CD4-positive, alpha-beta memory T cell (primary cell): ENCODE data around the gene TRIM31. TPM values are rescaled to one million over a fixed set of nuclear protein-coding genes. Genes with fewer than 3 reads are reported as not detected.
"Not testable (repeated sequence)": the region's sequence is repeated elsewhere in the genome, so short reads cannot be mapped to it uniquely, and the experiment has no call there.

Experiments
- CTCF ChIA-PET: fragments of 350-600 bp; sonication (Branson Sonifier 250); formaldehyde crosslinking; loops from one replicate; lab custom pipeline; 2021; ENCODE audit warnings: inconsistent platforms; ENCODE audit not compliant: partially characterized antibody; lab: Charles Lee
- POLR2A ChIA-PET: fragments of 350-600 bp; sonication (Branson Sonifier 250); formaldehyde crosslinking; loops from one replicate; lab custom pipeline; 2021; ENCODE audit not compliant: partially characterized antibody; lab: Charles Lee
- DNase-seq, 5 donors: peaks; one replicate each; pipeline versions ENCODE4 v3.0.0 to v3.0.0-alpha.2; 2020 to 2022; ENCODE audit warnings: mixed read lengths in 1 of 5
- H3K27ac ChIP-seq: one replicate; pipeline ENCODE4 v1.7.0; 2013; ENCODE audit warnings: low read depth, low read length
- H3K27me3 ChIP-seq: 2 replicates; pipeline ENCODE4 v1.7.0; 2013; ENCODE audit warnings: mild to moderate bottlenecking, low read length, moderate library complexity; ENCODE audit not compliant: insufficient read depth
- H3K36me3 ChIP-seq: 2 replicates; pipeline ENCODE4 v1.7.0; 2013; ENCODE audit warnings: mild to moderate bottlenecking, low read length, moderate library complexity; ENCODE audit not compliant: insufficient read depth
- H3K4me1 ChIP-seq: 2 replicates; pipeline ENCODE4 v1.7.0; 2013; ENCODE audit warnings: mild to moderate bottlenecking, low read length, moderate library complexity; ENCODE audit not compliant: insufficient read depth
- H3K4me3 ChIP-seq, 2 donors: one replicate each; pipeline ENCODE4 v1.7.0; 2013; ENCODE audit warnings: low read length in 2 of 2, mild to moderate bottlenecking in 1 of 2
- H3K9me3 ChIP-seq, 2 donors: one replicate each; pipeline ENCODE4 v1.7.0; 2013; ENCODE audit warnings: low read length in 2 of 2, control low read depth in 1 of 2; ENCODE audit not compliant: control insufficient read depth in 1 of 2
- H3K27ac Mint-ChIP-seq, 7 donors: one replicate each; pipeline ENCODE4 v1.8.0; 2020 to 2021; ENCODE audit warnings: mixed read lengths in 7 of 7, mild to moderate bottlenecking in 6 of 7, inconsistent platforms in 3 of 7, moderate library complexity in 3 of 7
- H3K27me3 Mint-ChIP-seq, 2 donors: one replicate each; pipeline ENCODE4 v1.8.0; 2020 to 2021; ENCODE audit warnings: mixed read lengths in 2 of 2
- H3K36me3 Mint-ChIP-seq, 2 donors: one replicate each; pipeline ENCODE4 v1.8.0; 2020 to 2021; ENCODE audit warnings: mixed read lengths in 2 of 2, inconsistent platforms in 1 of 2, mild to moderate bottlenecking in 1 of 2
- H3K4me1 Mint-ChIP-seq, 4 donors: one replicate each; pipeline ENCODE4 v1.8.0; 2020 to 2021; ENCODE audit warnings: mixed read lengths in 4 of 4, mild to moderate bottlenecking in 1 of 4
- H3K4me3 Mint-ChIP-seq, 8 donors: one replicate each; pipeline ENCODE4 v1.8.0; 2020 to 2021; ENCODE audit warnings: mixed read lengths in 8 of 8, mild to moderate bottlenecking in 7 of 8, moderate library complexity in 6 of 8, inconsistent platforms in 3 of 8
- H3K9me3 Mint-ChIP-seq, 8 donors: one replicate each; pipeline ENCODE4 v1.8.0; 2020 to 2021; ENCODE audit warnings: mixed read lengths in 8 of 8, mild to moderate bottlenecking in 5 of 8, inconsistent platforms in 3 of 8, moderate library complexity in 1 of 8
- intact Hi-C: fragments of 100-400 bp; cut with micrococcal nuclease; formaldehyde crosslinking; loops from one replicate; pipeline ENCODE4 v1.15.1; 2023
- polyA plus RNA-seq, 2 donors: library from polyadenylated mRNA; unstranded; fragments of 300-500 nt; fragmentation: Illumina TruSeq; gene quantifications; one replicate each; pipeline ENCODE4 v1.2.3, GENCODE V29; 2021
- total RNA-seq, 2 experiments: library from RNA; stranded (reverse); gene quantifications; one replicate each; pipeline ENCODE4 v1.2.3, GENCODE V29; 2021

TRIM31 gene
- total and polyA plus RNA-seq, 4 experiments from 2014 or later: 0.11 to 0.21 (median 0.20) TPM; not detected in 1

GRCh38 chr6:30122515-30122914, 9.6 kb upstream of the TRIM31 start:
- Histone ChIP-seq H3K9me3 (no peaks in the 10 kb centered on the region), H3K4me1 (no peaks in the 10 kb centered on the region), H3K36me3 (no peaks in the 10 kb centered on the region), H3K27me3 (peaks cover 3% of the 10 kb centered on the region), H3K4me3 (no peak overlapping the region), H3K27ac (no peak overlapping the region)
- intact Hi-C loops: no loop called here
- ChIA-PET CTCF (interaction anchor here (2.4 to 2.7 kb wide), 2 partner anchors 9 to 19 kb away, joined by 12 to 13 read pairs; no protein-coding TSS in a partner anchor), POLR2A (no interaction called here)
- no peak for DNase-seq
- Mint-ChIP-seq H3K9me3 (no peaks in the 10 kb centered on the region), H3K27ac (no peak overlapping the region), H3K27me3 (peaks cover 20 to 27% of the 10 kb centered on the region in 2 donors), H3K4me3 (no peak overlapping the region), H3K36me3 (no peaks in the 10 kb centered on the region), H3K4me1 (peaks cover 0 to 5% (median 0%) of the 10 kb centered on the region in 4 donors)

- no peak for DNase-seq
- Histone ChIP-seq H3K36me3 (no peaks in the 10 kb centered on the region), H3K4me3 (no peak overlapping the region), H3K27me3 (peaks cover 3% of the 10 kb centered on the region), H3K4me1 (no peaks in the 10 kb centered on the region), H3K27ac (no peak overlapping the region), H3K9me3 (no peaks in the 10 kb centered on the region)
- H3K4me3 Mint-ChIP-seq: no peak overlapping the region
- CTCF ChIA-PET: interaction anchor here (2.4 to 2.7 kb wide), 2 partner anchors 10 to 18 kb away, joined by 12 to 13 read pairs; no protein-coding TSS in a partner anchor
- no peaks in the 10 kb centered on the region for H3K36me3 Mint-ChIP-seq
- H3K27me3 Mint-ChIP-seq: peaks cover 14 to 29% of the 10 kb centered on the region in 2 donors
- POLR2A ChIA-PET: no interaction called here
- no peaks in the 10 kb centered on the region for H3K4me1 Mint-ChIP-seq
- H3K27ac Mint-ChIP-seq: no peak overlapping the region
- intact Hi-C loops: no loop called here
- H3K9me3 Mint-ChIP-seq: no peaks in the 10 kb centered on the region
Measured at GRCh38 chr6:30121446-30122366, 8.8 kb upstream of the TRIM31 start.

GRCh38 chr6:30118691-30119090, 5.8 kb upstream of the TRIM31 start:
- intact Hi-C loops, H3K27ac ChIP-seq, H3K36me3 Mint-ChIP-seq, H3K27ac Mint-ChIP-seq, POLR2A ChIA-PET, H3K9me3 Mint-ChIP-seq, H3K27me3 ChIP-seq, DNase-seq, H3K36me3 ChIP-seq, H3K4me1 Mint-ChIP-seq, H3K4me3 ChIP-seq, H3K4me1 ChIP-seq, H3K9me3 ChIP-seq, H3K4me3 Mint-ChIP-seq: not testable (repeated sequence)
- CTCF ChIA-PET: interaction anchor here (0.9 to 1.0 kb wide), 2 partner anchors 12 to 15 kb away, joined by 4 read pairs; no protein-coding TSS in a partner anchor
- peaks cover 12 to 29% of the 10 kb centered on the region in 2 donors for H3K27me3 Mint-ChIP-seq

- no peak overlapping the region for H3K4me3 Mint-ChIP-seq
- no peak overlapping the region for H3K27ac Mint-ChIP-seq
- H3K27ac ChIP-seq: no peak overlapping the region
- H3K9me3 Mint-ChIP-seq: no peaks in the 10 kb centered on the region
- H3K36me3 Mint-ChIP-seq: no peaks in the 10 kb centered on the region
- POLR2A ChIA-PET: no interaction called here
- peaks cover 22 to 29% of the 10 kb centered on the region in 2 donors for H3K27me3 Mint-ChIP-seq
- H3K4me1 ChIP-seq: no peaks in the 10 kb centered on the region
- CTCF ChIA-PET: interaction anchor here (1.6 to 3.3 kb wide), 2 partner anchors 14 to 15 kb away, joined by 8 to 17 read pairs; no protein-coding TSS in a partner anchor
- peaks cover 7% of the 10 kb centered on the region for H3K27me3 ChIP-seq
- H3K36me3 ChIP-seq: no peaks in the 10 kb centered on the region
- no peaks in the 10 kb centered on the region for H3K9me3 ChIP-seq
- H3K4me1 Mint-ChIP-seq: peaks cover 0 to 6% (median 3%) of the 10 kb centered on the region in 4 donors
- intact Hi-C loops: no loop called here
- H3K4me3 ChIP-seq: no peak overlapping the region
- DNase-seq: no peak
Measured at GRCh38 chr6:30116724-30117123, 3.8 kb upstream of the TRIM31 start.

- POLR2A ChIA-PET: no interaction called here
- no peak overlapping the region for H3K27ac Mint-ChIP-seq
- intact Hi-C loops: no loop called here
- no peaks in the 10 kb centered on the region for H3K9me3 Mint-ChIP-seq
- H3K36me3 ChIP-seq: no peaks in the 10 kb centered on the region
- no peaks in the 10 kb centered on the region for H3K36me3 Mint-ChIP-seq
- no peak for DNase-seq
- no peaks in the 10 kb centered on the region for H3K4me1 ChIP-seq
- H3K9me3 ChIP-seq: no peaks in the 10 kb centered on the region
- CTCF ChIA-PET: no interaction called here
- H3K4me3 ChIP-seq: no peak overlapping the region
- no peak overlapping the region for H3K4me3 Mint-ChIP-seq
- H3K27me3 ChIP-seq: peaks cover 7% of the 10 kb centered on the region
- H3K4me1 Mint-ChIP-seq: peaks cover 0 to 6% (median 3%) of the 10 kb centered on the region in 4 donors
- H3K27ac ChIP-seq: no peak overlapping the region
- peaks cover 28 to 35% of the 10 kb centered on the region in 2 donors for H3K27me3 Mint-ChIP-seq
Measured at GRCh38 chr6:30113841-30114240, 951 bp upstream of the TRIM31 start.

GRCh38 chr6:30112402-30112994, 392 bp downstream of the TRIM31 start:
- intact Hi-C loops: no loop called here
- no peak overlapping the region for H3K27ac ChIP-seq
- ChIA-PET POLR2A (no interaction called here), CTCF (interaction anchor here (2.3 to 2.4 kb wide), 2 partner anchors 9 to 20 kb away, joined by 8 to 10 read pairs; no protein-coding TSS in a partner anchor)
- H3K4me1 ChIP-seq: no peaks in the 10 kb centered on the region
- peaks cover 0 to 6% (median 3%) of the 10 kb centered on the region in 4 donors for H3K4me1 Mint-ChIP-seq
- H3K27me3 Mint-ChIP-seq: peaks cover 31 to 38% of the 10 kb centered on the region in 2 donors
- no peaks in the 10 kb centered on the region for H3K9me3 ChIP-seq
- peaks cover 7% of the 10 kb centered on the region for H3K27me3 ChIP-seq
- no peaks in the 10 kb centered on the region for H3K36me3 ChIP-seq
- no peak for DNase-seq
- H3K36me3 Mint-ChIP-seq: no peaks in the 10 kb centered on the region
- no peak overlapping the region for H3K4me3 ChIP-seq
- no peaks in the 10 kb centered on the region for H3K9me3 Mint-ChIP-seq
- no peak overlapping the region for H3K27ac Mint-ChIP-seq
- H3K4me3 Mint-ChIP-seq: no peak overlapping the region

GRCh38 chr6:30111266-30111856, 1.5 kb downstream of the TRIM31 start:
- peaks cover 0 to 6% (median 3%) of the 10 kb centered on the region in 4 donors for H3K4me1 Mint-ChIP-seq
- Histone ChIP-seq H3K4me3 (no peak overlapping the region), H3K27me3 (peaks cover 7% of the 10 kb centered on the region), H3K27ac (no peak overlapping the region), H3K9me3 (no peaks in the 10 kb centered on the region), H3K36me3 (no peaks in the 10 kb centered on the region), H3K4me1 (no peaks in the 10 kb centered on the region)
- no peak overlapping the region for H3K4me3 Mint-ChIP-seq
- H3K9me3 Mint-ChIP-seq: no peaks in the 10 kb centered on the region
- H3K27ac Mint-ChIP-seq: no peak overlapping the region
- intact Hi-C loops: no loop called here
- H3K36me3 Mint-ChIP-seq: no peaks in the 10 kb centered on the region
- POLR2A ChIA-PET: no interaction called here
- no peak for DNase-seq
- CTCF ChIA-PET: interaction anchor here (2.3 to 2.4 kb wide), 2 partner anchors 8 to 21 kb away, joined by 8 to 10 read pairs; no protein-coding TSS in a partner anchor
- peaks cover 32 to 37% of the 10 kb centered on the region in 2 donors for H3K27me3 Mint-ChIP-seq
